ENCODE results near the gene TRHDE.

- no peak for TF ChIP-seq POLR2AphosphoS5 (IDR thresholded peaks at IDR 0.05; ENCODE audit: low read depth, low read length)
- TF ChIP-seq POLR2A (IDR thresholded peaks at IDR 0.05; ENCODE audit: low read depth, low read length), result no peak
- TF ChIP-seq TAF1 (IDR thresholded peaks at IDR 0.05; ENCODE audit: low read depth, low read length), result no peak
- no peak for TF ChIP-seq POU2F2 (IDR thresholded peaks at IDR 0.05; ENCODE audit: low read depth, low read length)
- no peak for TF ChIP-seq SPI1 (IDR thresholded peaks at IDR 0.05; ENCODE audit: low read depth, low read length)
- no peak for TF ChIP-seq PAX5 (IDR thresholded peaks at IDR 0.05; ENCODE audit: insufficient read depth, low read length, severe bottlenecking)
Measured at GRCh38 chr12:72610342-72610741, 338.2 kb downstream of the TRHDE start.
